Measurements from ENCODE around the gene ENGASE. TPM values are rescaled to one million over a fixed set of nuclear protein-coding genes. Genes with fewer than 3 reads are reported as not detected.

The ENGASE gene
- total and polyA plus RNA-seq, 2 of the 8 experiments (the other 6 are each of a cell fraction or from before 2014, with no cell fraction given): 9.3 to 36.1 TPM

- Histone ChIP-seq H3K79me2 (ENCODE audit: control insufficient read depth in 1 of 2, insufficient read depth in 2 of 2, low read length in 2 of 2) (no peaks in the 10 kb centered on the region), H4K91ac (replicated peaks; ENCODE audit: insufficient read length, low read length) (peak overlapping the region; percentile 65), H3K4ac (replicated peaks; ENCODE audit: insufficient read length, low read depth, low read length) (peak overlapping the region; percentile 66), H3K27ac (ENCODE audit: low read depth, low read length) (no peak overlapping the region), H3K14ac (ENCODE audit: insufficient read length) (no peak overlapping the region), H3K23me2 (ENCODE audit: low read depth, low read length) (peaks cover 4% of the 10 kb centered on the region; the same call in 1 of the 2 replicates), H2BK120ac (replicated peaks; ENCODE audit: low read depth, low read length) (no peak overlapping the region), H2AFZ (ENCODE audit: low read length) (no peak overlapping the region), H4K5ac (ENCODE audit: insufficient read length, low read depth, low read length) (no peak overlapping the region), H3K4me2 (ENCODE audit: insufficient read depth in 1 of 2, low read depth in 2 of 2, low read length in 2 of 2) (no peak overlapping the region), H3K79me1 (ENCODE audit: low read depth, low read length) (peaks cover 8% of the 10 kb centered on the region), H3K56ac (replicated peaks; ENCODE audit: insufficient read length, low read depth, low read length) (no peak overlapping the region), H3K18ac (ENCODE audit: extremely low read depth, low read length) (no peak overlapping the region), H4K20me1 (replicated peaks in 1 of 2; ENCODE audit: control insufficient read depth in 1 of 2, insufficient read depth in 2 of 2, low read length in 2 of 2) (peaks cover 0 to 11% of the 10 kb centered on the region in 2 experiments), H3K36me3 (ENCODE audit: control insufficient read depth in 2 of 4, insufficient read depth in 4 of 4, low read length in 3 of 4) (no peaks in the 10 kb centered on the region; a peak in 1 of 8 replicates), H3K9ac (replicated peaks in 1 of 4; ENCODE audit: extremely low read depth in 1 of 4, low read depth in 3 of 4, low read length in 3 of 4) (no peak overlapping the region; a peak in 1 of 7 replicates), H3K27me3 (replicated peaks in 1 of 4; ENCODE audit: control insufficient read depth in 3 of 4, extremely low read depth in 1 of 4, insufficient read depth in 3 of 4, low read length in 3 of 4) (peaks cover 0 to 2% (median 0%) of the 10 kb centered on the region in 4 experiments; a peak in 1 of 7 replicates), H3K9me3 (ENCODE audit: insufficient read depth in 2 of 2, low read depth in 1 of 2, low read length in 1 of 2) (no peaks in the 10 kb centered on the region; a peak in 1 of 4 replicates), H2BK5ac (ENCODE audit: low read depth, low read length) (no peak overlapping the region; the same call in 1 of the 2 replicates), H2AK5ac (ENCODE audit: low read depth, low read length) (peak overlapping the region; percentile 2; the same call in 1 of the 2 replicates), H2BK12ac (ENCODE audit: low read depth, low read length) (no peak overlapping the region), H3K4me1 (replicated peaks in 1 of 4; ENCODE audit: control insufficient read depth in 3 of 4, insufficient read depth in 4 of 4, low read length in 3 of 4) (no peaks in the 10 kb centered on the region), H4K8ac (ENCODE audit: extremely low read depth, insufficient read depth, low read length) (no peak overlapping the region), H3K23ac (ENCODE audit: insufficient read length) (no peak overlapping the region), H2BK20ac (ENCODE audit: low read length) (no peak overlapping the region), H3K4me3 (ENCODE audit: extremely low read depth in 1 of 4, insufficient read depth in 2 of 4, low read depth in 3 of 4, low read length in 4 of 4) (no peak overlapping the region), H2BK15ac (ENCODE audit: low read length) (no peak overlapping the region)
- 92% methylated on average over 10 of the region's 10 CpGs; no CpG with 5 or more reads in 1 of the 2 experiments for WGBS, 2 experiments (ENCODE audit: extremely low coverage in 1 of 2, insufficient coverage in 1 of 2, insufficient read length in 1 of 2, insufficient replicate concordance in 2 of 2, low coverage in 1 of 2, low lambda C conversion rate in 2 of 2, missing lambda C conversion rate in 1 of 2)
- ChIA-PET CTCF (ENCODE audit: partially characterized antibody) (interaction anchor here (0.7 to 4.7 kb wide), 17 partner anchors 9 to 357 kb away, joined by 3 to 63 read pairs (median 5); no protein-coding TSS in a partner anchor), POLR2A (ENCODE audit: partially characterized antibody) (no interaction called here)
- no peak for TF ChIP-seq GTF2F1 (IDR thresholded peaks at IDR 0.05; ENCODE audit: borderline replicate concordance, low read depth, low read length)
- no peak for TF ChIP-seq PHF8 (conservative IDR thresholded peaks at IDR 0.05; ENCODE audit: low read depth, low read length)
- no peak for TF ChIP-seq BRCA1 (IDR thresholded peaks at IDR 0.05; ENCODE audit: low read depth, low read length)
- TF ChIP-seq SP1 (IDR thresholded peaks at IDR 0.05; ENCODE audit: low read depth, low read length): no peak
- TF ChIP-seq SRF (IDR thresholded peaks at IDR 0.05; ENCODE audit: low read depth, low read length): no peak
- TF ChIP-seq POU5F1 (IDR thresholded peaks at IDR 0.05; ENCODE audit: low read depth, low read length): no peak
- TF ChIP-seq JUND (IDR thresholded peaks at IDR 0.05; ENCODE audit: low read length): no peak
- no peak for TF ChIP-seq CHD1 (IDR thresholded peaks at IDR 0.05; ENCODE audit: low read depth, low read length)
- TF ChIP-seq BACH1 (IDR thresholded peaks at IDR 0.05; ENCODE audit: low read length): no peak
- no peak for DNase-seq (ENCODE audit: low read depth in 1 of 2, low spot score in 2 of 2)
- no peak for FAIRE-seq
These were observed 31.3 kb upstream of the ENGASE start for GRCh38 chr17:79043191-79043930.
